Stimulated activated effector memory CD8-positive, alpha-beta T cell treated with anti-CD3 and anti-CD28 coated beads, Interleukin-12 subunit alpha, Interleukin-12 subunit beta, amount 100 ng/mL, for 72 hours (primary cell): ENCODE data around the gene C1QTNF5.

Source experiments
- ATAC-seq: fragments of 150-1000 bp; cut with Tn5 transposase; 2 replicates; pipeline ENCODE4 v1.10.0; 2021
- DNase-seq, 2 donors: peaks; one replicate each; pipeline ENCODE4 v3.0.0; 2021 to 2022; ENCODE audit warnings: low spot score in 2 of 2
- H3K27ac Mint-ChIP-seq: one replicate; pipeline ENCODE4 v1.8.0; 2022; ENCODE audit warnings: mild to moderate bottlenecking, mixed read lengths
- H3K36me3 Mint-ChIP-seq: one replicate; pipeline ENCODE4 v1.8.0; 2022; ENCODE audit warnings: mild to moderate bottlenecking, mixed read lengths
- H3K4me1 Mint-ChIP-seq: one replicate; pipeline ENCODE4 v1.8.0; 2022; ENCODE audit warnings: mixed read lengths
- H3K4me3 Mint-ChIP-seq: one replicate; pipeline ENCODE4 v1.8.0; 2022; ENCODE audit warnings: mild to moderate bottlenecking, mixed read lengths
- H3K9me3 Mint-ChIP-seq: one replicate; pipeline ENCODE4 v1.8.0; 2022; ENCODE audit warnings: mixed read lengths

The C1QTNF5 gene

DNA sequence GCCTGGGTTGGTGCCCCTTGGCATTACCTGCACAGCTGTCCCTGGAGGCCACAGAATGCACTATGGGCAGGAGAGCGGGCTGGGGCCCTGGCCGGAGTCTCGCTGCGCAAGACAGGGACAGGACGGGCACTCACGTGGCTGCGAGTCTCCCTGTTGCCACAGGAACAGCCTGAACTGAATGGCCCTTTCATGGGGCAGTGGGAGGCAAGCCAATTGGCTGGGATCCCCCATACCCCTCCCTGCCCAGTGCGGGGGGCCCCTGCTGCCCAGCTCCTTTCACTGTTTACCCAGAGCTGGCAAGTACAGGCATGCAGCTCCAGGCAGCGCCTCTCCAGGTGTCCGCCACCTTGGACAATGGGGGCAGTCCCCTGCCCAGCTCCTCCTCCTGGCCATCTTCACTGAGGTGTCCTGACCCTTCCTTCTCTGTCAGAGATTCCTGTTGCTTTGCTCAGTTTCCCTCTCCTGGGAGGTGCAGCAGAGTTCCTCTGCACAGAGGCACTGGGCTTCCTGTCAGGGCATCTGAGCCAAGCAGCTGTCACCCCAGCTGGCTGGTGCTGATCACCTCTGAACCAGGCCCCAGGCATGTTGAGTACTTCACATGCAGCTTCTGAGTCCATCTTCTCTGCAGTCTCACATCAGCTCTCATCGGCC lies 35.6 kb upstream of the C1QTNF5 start:
- Mint-ChIP-seq H3K4me1 (peaks cover 16% of the 10 kb centered on the region), H3K4me3 (no peak overlapping the region), H3K36me3 (no peaks in the 10 kb centered on the region), H3K27ac (no peak overlapping the region), H3K9me3 (no peaks in the 10 kb centered on the region)
- ATAC-seq = no peak
- peak in 1 of 2 donors; percentile 49 for DNase-seq

DNA sequence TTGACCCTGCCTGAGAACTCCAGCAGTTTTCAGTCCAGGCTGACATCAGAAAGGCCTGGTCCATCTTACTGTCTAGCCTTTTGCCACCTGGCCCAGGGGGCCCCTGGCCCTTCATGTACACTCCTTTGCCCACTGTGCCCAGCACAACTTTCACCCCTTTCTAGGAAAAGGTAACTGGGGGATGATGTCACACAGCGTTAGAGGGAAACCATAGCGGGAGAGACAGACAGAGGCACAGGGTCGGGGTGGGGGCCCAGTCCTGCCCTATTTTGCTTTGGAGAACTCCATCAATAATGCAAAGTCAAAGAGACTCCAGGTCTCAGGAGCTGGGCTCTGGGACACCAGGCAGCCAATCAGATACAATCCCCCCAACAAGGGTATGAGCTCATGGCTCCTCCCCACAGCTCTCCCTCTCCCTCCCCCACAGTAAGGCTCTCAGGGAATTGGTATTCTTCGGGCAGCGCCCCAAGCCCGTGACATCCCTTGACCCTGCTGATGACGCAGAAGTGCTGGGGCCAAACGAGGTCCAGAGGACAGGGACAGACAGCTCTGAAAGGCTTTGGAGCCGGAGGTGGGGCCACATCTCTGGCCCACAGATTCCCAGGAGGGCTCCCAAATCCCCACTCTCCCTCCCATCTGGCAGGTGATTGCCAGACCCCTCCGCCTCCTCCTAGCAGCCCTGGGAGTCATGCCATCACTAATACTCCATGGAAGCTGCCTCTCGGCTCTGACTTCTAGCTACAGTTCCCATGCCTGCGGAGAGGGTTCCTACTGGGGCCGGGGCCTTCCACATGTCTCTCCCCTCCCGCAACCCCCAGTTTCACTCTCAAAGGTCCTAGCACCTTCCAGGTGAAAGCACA lies 34.9 kb upstream of the C1QTNF5 start:
- H3K27ac Mint-ChIP-seq = no peak overlapping the region
- H3K36me3 Mint-ChIP-seq = no peaks in the 10 kb centered on the region

DNA sequence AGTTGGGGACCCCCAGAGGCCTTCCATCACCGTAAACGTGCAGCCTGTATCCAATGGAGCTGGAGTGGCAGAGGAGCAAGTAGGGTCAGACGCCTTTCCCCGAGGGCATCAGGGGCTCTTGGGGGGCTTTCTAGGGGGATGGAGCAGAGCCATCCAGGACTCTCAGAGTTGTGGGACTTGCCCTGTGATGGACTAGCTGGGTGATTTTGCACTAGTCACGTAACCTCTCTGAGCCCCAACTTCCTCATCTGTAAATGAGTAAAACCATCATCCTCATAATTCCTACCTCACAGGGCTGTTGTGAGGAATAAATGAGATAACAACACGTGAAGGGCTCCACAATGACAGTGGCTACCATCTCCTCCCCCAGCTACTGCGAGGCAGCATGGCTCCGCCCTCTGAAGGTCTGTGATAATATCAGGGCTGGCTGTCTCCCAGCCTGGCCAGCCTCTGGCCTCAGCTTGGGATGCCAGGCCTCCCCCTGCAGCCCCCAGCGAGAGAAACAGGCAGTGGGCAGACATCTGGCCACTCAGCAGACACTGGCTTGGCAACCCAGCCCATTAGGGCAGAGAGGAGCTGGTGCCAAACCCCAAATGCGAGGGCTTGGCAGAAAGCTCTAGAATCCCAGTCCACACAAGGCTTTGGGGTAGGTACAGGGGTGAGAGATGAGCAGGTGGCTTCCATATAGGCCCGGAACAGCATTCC lies 34.1 kb upstream of the C1QTNF5 start:
- Mint-ChIP-seq H3K27ac (no peak overlapping the region), H3K9me3 (no peaks in the 10 kb centered on the region), H3K36me3 (no peaks in the 10 kb centered on the region), H3K4me3 (no peak overlapping the region), H3K4me1 (peaks cover 32% of the 10 kb centered on the region)
- DNase-seq (peak in 1 of 2 donors; percentile 49), ATAC-seq (no peak)

More for the DNA sequence above, 34.9 kb upstream of the C1QTNF5 start:
- Mint-ChIP-seq H3K9me3 (no peaks in the 10 kb centered on the region), H3K4me3 (no peak overlapping the region), H3K4me1 (peaks cover 24% of the 10 kb centered on the region)
- ATAC-seq (no peak), DNase-seq (no peak)

DNA sequence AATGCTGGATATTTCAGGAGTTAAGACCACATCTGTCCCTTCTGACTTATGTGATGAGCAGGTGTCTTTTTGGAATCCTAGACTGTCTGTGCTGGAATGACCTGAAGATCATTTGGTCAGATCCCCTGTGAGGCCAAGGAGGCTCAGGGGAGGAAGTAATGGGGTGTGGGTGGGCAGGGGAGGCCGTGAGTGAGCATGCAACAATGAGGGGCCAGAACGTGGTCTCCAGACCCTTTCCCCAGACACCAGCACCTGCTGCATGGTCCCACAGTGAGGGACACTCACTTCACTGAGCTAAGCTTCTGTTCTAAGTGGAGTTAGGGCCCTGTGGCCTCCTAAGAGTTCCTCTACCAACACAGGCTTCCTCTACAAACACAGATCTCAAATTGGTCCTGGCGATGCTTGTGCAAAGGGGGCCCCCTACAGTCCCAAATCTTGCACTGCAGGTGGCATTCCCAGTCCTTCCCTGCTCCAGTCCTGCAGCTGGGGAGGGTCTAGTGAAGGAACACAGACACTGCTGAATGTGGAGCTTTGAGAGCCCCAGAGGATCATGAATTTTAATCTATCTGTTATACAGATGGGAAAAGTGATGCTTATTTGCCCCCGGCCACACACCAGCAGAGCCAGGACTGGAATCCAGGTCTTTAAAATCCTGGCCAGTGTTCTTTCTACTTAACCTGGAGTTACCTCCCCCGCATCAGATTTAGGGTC lies 33.4 kb upstream of the C1QTNF5 start:
- ATAC-seq = peak; percentile 29
- no peaks in the 10 kb centered on the region for H3K9me3 Mint-ChIP-seq
- H3K4me3 Mint-ChIP-seq = no peak overlapping the region
- H3K4me1 Mint-ChIP-seq = peaks cover 33% of the 10 kb centered on the region
- DNase-seq = peak in 1 of 2 donors; percentile 37
- H3K27ac Mint-ChIP-seq = no peak overlapping the region
- no peaks in the 10 kb centered on the region for H3K36me3 Mint-ChIP-seq

DNA sequence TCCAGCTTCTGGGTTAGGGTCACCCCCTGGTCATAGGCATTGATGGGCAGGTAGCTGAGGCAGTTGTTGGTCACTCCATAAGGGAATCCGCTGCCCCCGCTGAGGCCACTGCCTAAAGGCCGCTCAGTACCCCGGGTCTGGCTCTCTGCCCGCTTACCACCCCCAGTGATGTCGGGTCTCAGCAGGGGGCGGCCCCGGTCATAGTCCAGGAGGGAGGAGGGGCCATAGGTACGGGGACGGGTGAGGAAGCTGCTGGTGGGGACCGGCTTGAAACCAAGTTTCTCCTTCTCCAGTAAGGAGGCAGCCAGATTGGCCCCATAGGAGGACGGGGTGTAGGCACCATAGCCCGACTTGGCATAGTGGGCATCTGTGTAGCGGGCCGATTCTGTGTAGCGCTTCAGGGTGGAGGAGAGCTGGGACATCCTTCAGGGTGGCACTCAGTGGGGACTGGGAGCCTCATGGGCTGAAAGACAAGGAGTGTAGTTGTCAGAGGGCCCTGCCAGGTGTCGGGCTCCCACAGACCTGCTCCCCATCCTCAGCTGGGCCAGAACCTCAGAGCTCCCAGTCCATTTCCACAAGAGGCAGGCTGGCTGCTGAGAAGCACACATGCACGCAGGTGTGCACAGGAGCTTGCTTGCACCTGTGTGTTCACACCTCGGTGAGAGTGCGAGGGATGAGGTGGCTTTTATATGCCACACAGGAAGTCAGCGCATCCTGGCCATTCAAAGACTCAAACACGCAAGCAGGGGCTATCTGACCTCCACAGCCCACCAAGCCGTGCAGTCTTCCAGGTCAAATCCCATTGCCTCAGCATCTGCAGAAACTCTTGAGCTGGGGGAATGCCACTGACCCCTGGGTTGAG lies 32.6 kb upstream of the C1QTNF5 start:
- no peaks in the 10 kb centered on the region for H3K36me3 Mint-ChIP-seq
- DNase-seq = no peak
- ATAC-seq = no peak
- H3K9me3 Mint-ChIP-seq = no peaks in the 10 kb centered on the region
- H3K4me3 Mint-ChIP-seq = no peak overlapping the region
- peaks cover 33% of the 10 kb centered on the region for H3K4me1 Mint-ChIP-seq
- H3K27ac Mint-ChIP-seq = no peak overlapping the region

DNA sequence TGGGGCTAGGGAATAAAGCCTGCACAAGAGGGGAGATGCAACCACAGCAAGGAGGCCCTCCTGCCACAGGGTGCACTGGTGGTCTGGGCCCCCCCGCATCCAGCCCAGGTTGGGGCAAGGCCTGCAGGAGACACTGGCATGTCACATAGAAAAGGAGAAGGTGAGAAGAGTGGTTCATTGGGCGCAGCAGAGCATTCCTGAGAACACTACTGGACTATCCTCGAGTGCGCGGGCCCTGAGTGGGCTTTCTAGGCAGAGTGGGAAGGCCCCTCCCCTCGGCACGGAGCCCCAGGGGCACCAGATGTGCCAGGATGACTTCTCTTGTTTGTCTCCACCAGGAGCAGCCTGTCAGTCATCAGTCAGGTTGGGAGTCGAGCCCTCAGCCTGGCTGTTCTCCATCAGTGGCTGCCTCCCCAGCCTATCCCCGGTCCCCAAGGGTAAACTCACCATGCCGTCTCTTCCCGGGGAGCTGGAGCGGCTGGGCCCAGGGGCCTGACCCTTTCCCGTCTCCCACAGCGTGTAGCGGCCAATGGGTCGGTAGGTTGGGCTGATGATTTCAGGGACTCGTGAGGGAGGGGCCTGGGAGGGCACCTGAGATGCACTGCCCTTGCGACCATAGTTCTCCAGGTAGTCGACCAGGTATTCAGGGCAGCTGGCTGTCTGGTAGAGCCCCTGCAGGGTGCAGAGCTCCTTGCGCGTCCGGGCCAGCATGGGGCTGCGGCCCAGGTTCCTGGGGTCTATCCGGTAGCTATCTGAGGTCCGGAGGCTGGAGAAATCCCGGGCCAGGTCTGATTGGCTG lies 31.8 kb upstream of the C1QTNF5 start:
- Mint-ChIP-seq H3K4me1 (peaks cover 33% of the 10 kb centered on the region), H3K4me3 (no peak overlapping the region), H3K9me3 (no peaks in the 10 kb centered on the region), H3K36me3 (no peaks in the 10 kb centered on the region), H3K27ac (no peak overlapping the region)
- DNase-seq (no peak), ATAC-seq (no peak)

DNA sequence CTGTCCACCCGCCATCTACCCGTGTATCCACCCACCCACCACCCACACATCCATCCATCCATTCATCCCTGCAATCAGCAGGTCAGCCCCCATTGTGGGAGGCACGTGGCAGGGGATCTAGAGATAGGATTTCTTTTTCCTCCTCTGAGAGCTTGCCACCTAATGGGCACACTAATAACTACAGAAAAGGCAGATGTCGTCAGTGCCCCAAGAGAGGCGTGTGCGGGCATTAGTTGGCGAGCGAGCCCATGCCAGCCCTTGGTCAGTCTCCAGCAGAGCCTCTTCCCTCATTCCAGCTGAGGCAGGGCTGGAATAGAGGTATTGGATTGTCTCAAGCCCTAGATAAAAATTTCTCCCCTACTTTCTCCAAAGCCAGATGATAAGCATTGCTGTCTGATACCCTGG lies 31.1 kb upstream of the C1QTNF5 start:
- H3K4me1 Mint-ChIP-seq = peaks cover 33% of the 10 kb centered on the region
- DNase-seq (no peak), ATAC-seq (no peak)
- no peak overlapping the region for H3K4me3 Mint-ChIP-seq
- H3K9me3 Mint-ChIP-seq = no peaks in the 10 kb centered on the region
- peak overlapping the region; percentile 32 for H3K27ac Mint-ChIP-seq
- no peaks in the 10 kb centered on the region for H3K36me3 Mint-ChIP-seq

DNA sequence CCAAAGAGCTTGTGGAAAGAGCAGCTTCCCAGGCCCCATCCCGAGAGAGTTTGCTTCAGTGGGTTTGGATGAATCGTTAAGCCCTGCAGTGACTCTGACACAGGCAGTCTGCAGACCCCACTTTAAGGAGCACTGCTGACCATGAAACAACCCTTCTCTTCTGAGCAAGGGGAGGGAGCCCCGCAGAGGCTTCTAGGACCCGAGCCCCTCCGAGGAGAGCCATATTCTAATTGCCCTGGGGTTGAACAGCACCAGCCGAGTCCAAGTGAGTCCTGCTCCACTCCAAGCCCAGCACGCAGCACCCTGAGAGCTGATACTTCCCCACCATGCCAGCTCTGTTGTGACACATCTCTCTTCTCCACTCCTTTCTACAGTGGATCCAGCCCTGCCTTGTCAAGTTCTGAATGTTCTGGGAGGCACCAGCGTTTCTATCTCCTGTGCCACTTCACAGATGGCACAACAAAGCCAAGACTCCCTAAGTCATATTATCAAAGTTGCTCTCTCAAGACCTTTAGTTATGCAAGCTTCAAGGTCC lies 30.5 kb upstream of the C1QTNF5 start:
- Mint-ChIP-seq H3K4me3 (no peak overlapping the region), H3K36me3 (no peaks in the 10 kb centered on the region), H3K4me1 (peaks cover 33% of the 10 kb centered on the region), H3K27ac (peak overlapping the region; percentile 32), H3K9me3 (no peaks in the 10 kb centered on the region)
- ATAC-seq (no peak), DNase-seq (no peak)

DNA sequence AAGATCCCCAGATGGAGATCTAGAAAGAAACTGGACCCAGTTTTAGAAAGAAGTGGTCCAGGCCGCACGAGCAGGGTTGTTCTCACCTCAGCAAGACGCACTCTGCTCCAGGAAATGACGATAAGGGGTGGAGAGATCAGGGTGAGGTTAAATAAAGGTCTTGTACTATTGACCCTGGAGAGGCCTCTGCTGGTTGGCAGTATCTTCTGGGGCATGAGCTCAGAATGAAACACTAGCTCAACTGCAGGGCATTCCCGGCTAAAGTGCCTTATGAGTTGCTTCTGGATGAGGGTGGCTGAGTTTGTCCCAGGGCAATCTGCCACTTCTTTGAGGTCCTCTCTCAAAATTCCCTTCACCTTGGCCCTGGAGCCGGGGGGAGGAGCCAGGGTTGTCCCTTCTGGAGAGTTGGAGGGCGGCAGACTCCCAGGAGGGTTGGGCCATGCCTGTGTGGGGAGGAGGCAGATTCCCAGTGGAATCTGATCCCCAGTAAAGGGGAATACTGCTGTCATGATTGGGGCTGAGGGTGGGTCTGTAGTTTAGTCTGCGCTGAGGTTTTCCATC lies 29.9 kb upstream of the C1QTNF5 start:
- Mint-ChIP-seq H3K36me3 (no peaks in the 10 kb centered on the region), H3K9me3 (no peaks in the 10 kb centered on the region)
- ATAC-seq = peak; percentile 89

DNA sequence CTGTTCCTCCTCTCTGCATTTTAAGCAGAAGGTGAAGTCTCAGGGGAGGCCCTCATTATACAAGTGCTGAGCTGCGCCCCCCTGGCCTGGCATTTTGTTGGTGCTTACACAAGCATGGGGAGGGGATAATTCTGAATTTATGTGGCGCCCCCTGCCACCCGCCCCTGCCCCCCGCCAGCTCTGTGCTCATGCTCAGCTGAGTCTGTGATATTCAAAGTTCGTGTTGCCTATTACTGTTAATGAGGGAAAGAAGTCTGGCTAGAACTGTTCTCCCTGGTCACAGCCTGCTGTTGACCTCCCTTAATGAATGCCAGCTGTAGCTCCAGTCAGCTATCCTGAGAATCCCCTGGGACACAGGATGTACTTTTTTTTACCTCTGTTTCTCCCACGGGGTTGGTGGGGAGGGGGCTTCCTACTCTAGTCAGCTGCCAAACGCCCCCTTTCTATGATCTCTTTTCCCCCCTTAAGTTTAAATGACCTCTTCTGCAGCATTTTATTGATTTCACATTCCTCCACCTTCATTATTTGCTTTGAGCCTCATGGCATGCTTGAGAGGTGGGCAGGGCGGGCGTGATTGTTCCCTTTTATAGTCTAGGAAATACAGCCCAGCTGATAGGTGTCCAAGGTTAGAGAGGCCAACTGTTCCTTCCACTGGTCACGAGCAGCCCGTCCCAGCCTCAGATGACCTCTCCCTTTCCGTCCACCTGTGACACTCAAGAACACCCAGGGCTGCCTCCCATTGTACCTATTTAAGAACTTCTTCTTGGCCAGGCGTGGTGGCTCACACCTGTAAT lies 28.6 kb upstream of the C1QTNF5 start:
- H3K27ac Mint-ChIP-seq = peak overlapping the region; percentile 32
- no peak for DNase-seq
- no peaks in the 10 kb centered on the region for H3K36me3 Mint-ChIP-seq
- H3K4me1 Mint-ChIP-seq = peaks cover 40% of the 10 kb centered on the region
- no peak for ATAC-seq
- no peaks in the 10 kb centered on the region for H3K9me3 Mint-ChIP-seq
- H3K4me3 Mint-ChIP-seq = no peak overlapping the region

More for the DNA sequence above, 29.9 kb upstream of the C1QTNF5 start:
- Mint-ChIP-seq H3K27ac (peak overlapping the region; percentile 32), H3K4me3 (no peak overlapping the region), H3K4me1 (peaks cover 33% of the 10 kb centered on the region)
- DNase-seq = no peak

DNA sequence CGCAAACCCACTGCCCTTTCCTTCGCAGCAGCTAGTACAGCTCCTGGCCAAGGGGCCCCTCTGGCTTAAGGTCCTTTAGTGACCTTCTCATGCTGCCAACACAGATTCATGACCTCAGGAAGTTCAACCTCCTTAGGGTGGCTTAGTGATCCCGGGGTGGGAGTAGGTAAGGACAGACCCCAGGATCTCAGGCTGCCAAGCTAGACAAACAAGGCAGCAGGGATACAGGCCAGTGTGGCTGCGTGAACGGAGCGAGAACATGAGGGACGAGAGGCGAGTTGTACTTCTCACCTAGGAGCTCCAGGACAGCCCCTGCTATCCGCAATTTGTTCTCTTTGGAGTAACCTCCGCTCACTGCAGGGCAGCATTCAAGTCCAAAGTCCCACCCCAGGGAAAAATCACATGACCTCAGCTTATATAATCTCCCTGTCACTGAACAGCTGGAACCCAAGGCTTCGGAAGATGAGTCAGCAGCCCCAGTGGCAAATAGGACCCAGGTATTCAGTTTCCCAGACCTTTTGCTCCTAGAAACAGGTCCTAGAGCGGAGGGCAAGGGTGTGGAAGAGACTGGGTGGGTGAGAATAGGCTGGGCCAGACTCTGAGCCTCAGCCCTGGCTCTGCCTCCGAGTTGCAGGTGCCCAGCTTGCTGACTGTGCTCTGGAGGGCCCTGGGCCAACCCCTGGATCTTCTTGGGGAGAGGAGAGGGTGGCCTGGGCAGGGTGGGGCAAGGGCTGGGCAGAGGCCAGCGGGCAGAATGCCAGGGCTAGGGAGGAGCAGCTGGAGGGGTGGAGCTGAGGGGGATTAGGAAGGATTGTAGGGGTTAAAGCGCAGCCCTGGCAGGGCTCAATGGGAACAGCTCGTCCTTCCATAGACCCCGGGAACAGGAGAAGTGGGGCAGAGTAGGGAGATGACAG lies 27.7 kb upstream of the C1QTNF5 start:
- no peak for DNase-seq
- H3K4me1 Mint-ChIP-seq = peaks cover 32% of the 10 kb centered on the region
- no peaks in the 10 kb centered on the region for H3K9me3 Mint-ChIP-seq
- no peak for ATAC-seq
- no peak overlapping the region for H3K27ac Mint-ChIP-seq
- no peaks in the 10 kb centered on the region for H3K36me3 Mint-ChIP-seq
- no peak overlapping the region for H3K4me3 Mint-ChIP-seq

DNA sequence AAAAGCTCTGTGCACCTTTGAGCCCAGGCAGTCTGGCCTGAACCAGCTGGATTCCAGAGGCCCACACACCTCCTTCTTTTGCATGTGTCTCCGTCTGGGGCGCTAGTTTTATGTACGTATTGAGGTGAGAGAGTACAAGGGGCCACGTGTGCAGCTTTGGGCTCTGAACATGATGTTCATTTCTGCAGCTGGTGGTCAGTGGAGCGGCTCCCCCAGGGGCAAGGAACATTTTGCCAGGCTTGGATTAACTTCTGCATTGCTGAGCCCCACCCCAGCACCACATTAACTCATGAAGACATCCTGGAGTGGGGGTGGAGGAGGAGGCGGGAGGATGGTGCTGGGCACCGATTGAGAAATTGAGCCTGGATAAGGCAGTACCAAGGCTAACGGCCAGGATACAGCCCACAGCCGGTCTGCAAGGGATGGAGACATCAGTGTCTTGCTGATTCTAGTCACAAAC lies 27.0 kb upstream of the C1QTNF5 start:
- H3K36me3 Mint-ChIP-seq = no peaks in the 10 kb centered on the region
- DNase-seq = no peak

More for the DNA sequence above, 27.0 kb upstream of the C1QTNF5 start:
- no peak for ATAC-seq
- Mint-ChIP-seq H3K27ac (no peak overlapping the region), H3K4me3 (no peak overlapping the region), H3K4me1 (peaks cover 27% of the 10 kb centered on the region), H3K9me3 (no peaks in the 10 kb centered on the region)
